ENCODE results near the gene LSAMP. TPM values are rescaled to one million over a fixed set of nuclear protein-coding genes. Genes with fewer than 3 reads are reported as not detected.

Gene LSAMP
- total and polyA plus RNA-seq, 2 of the 8 experiments (the other 6 are each of a cell fraction or from before 2014, with no cell fraction given): 1.8 to 5.7 TPM

DNA sequence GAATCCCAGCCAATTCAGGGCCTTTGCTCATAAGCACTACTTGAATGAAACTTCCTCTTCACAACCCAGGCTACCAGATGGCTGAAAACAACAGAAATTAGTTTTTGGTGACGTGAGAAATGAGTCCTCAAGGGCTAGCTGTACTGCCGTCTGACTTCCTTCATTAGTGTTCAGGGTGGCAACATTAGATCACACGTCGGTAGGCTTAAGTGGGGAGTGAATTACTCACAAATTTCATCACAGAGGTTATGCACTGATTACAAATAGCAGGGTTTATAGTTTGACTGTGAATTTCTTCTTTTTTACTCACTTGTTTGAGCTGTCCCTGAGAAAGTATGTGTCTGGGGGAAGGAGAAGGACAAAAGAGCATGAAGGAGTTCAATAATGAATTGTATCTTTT, 424.8 kb downstream of the LSAMP start:
- 98% methylated on average over 4 of the region's 4 CpGs; no CpG with 5 or more reads in 1 of the 2 experiments for WGBS, 2 experiments (ENCODE audit: extremely low coverage in 1 of 2, insufficient coverage in 1 of 2, insufficient read length in 1 of 2, insufficient replicate concordance in 2 of 2, low coverage in 1 of 2, low lambda C conversion rate in 2 of 2, missing lambda C conversion rate in 1 of 2)
- FAIRE-seq (no peak), DNase-seq (ENCODE audit: low read depth in 1 of 2, low spot score in 2 of 2) (no peak)
- Histone ChIP-seq H2AFZ (ENCODE audit: low read length) (no peak overlapping the region), H2AK5ac (ENCODE audit: low read depth, low read length) (no peak overlapping the region), H2BK12ac (ENCODE audit: low read depth, low read length) (no peak overlapping the region), H3K4ac (replicated peaks; ENCODE audit: insufficient read length, low read depth, low read length) (no peak overlapping the region), H3K56ac (replicated peaks; ENCODE audit: insufficient read length, low read depth, low read length) (no peak overlapping the region), H4K91ac (replicated peaks; ENCODE audit: insufficient read length, low read length) (no peak overlapping the region), H4K8ac (ENCODE audit: extremely low read depth, insufficient read depth, low read length) (no peak overlapping the region), H3K36me3 (ENCODE audit: control insufficient read depth in 2 of 4, insufficient read depth in 4 of 4, low read length in 3 of 4) (no peaks in the 10 kb centered on the region), H2BK20ac (ENCODE audit: low read length) (no peak overlapping the region), H3K4me3 (ENCODE audit: extremely low read depth in 1 of 4, insufficient read depth in 2 of 4, low read depth in 3 of 4, low read length in 4 of 4) (no peak overlapping the region), H4K20me1 (replicated peaks in 1 of 2; ENCODE audit: control insufficient read depth in 1 of 2, insufficient read depth in 2 of 2, low read length in 2 of 2) (no peaks in the 10 kb centered on the region), H3K18ac (ENCODE audit: extremely low read depth, low read length) (no peak overlapping the region), H3K27me3 (replicated peaks in 1 of 4; ENCODE audit: control insufficient read depth in 3 of 4, extremely low read depth in 1 of 4, insufficient read depth in 3 of 4, low read length in 3 of 4) (no peaks in the 10 kb centered on the region), H3K27ac (ENCODE audit: low read depth, low read length) (no peak overlapping the region), H2BK15ac (ENCODE audit: low read length) (no peak overlapping the region), H3K23ac (ENCODE audit: insufficient read length) (no peak overlapping the region), H2BK5ac (ENCODE audit: low read depth, low read length) (no peak overlapping the region), H3K23me2 (ENCODE audit: low read depth, low read length) (no peaks in the 10 kb centered on the region), H3K9me3 (ENCODE audit: insufficient read depth in 2 of 2, low read depth in 1 of 2, low read length in 1 of 2) (no peaks in the 10 kb centered on the region), H4K5ac (ENCODE audit: insufficient read length, low read depth, low read length) (no peak overlapping the region), H3K4me2 (ENCODE audit: insufficient read depth in 1 of 2, low read depth in 2 of 2, low read length in 2 of 2) (no peak overlapping the region), H3K79me1 (ENCODE audit: low read depth, low read length) (no peaks in the 10 kb centered on the region), H2BK120ac (replicated peaks; ENCODE audit: low read depth, low read length) (no peak overlapping the region), H3K14ac (ENCODE audit: insufficient read length) (no peak overlapping the region), H3K4me1 (replicated peaks in 1 of 4; ENCODE audit: control insufficient read depth in 3 of 4, insufficient read depth in 4 of 4, low read length in 3 of 4) (no peaks in the 10 kb centered on the region), H3K79me2 (ENCODE audit: control insufficient read depth in 1 of 2, insufficient read depth in 2 of 2, low read length in 2 of 2) (no peaks in the 10 kb centered on the region), H3K9ac (replicated peaks in 1 of 4; ENCODE audit: extremely low read depth in 1 of 4, low read depth in 3 of 4, low read length in 3 of 4) (no peak overlapping the region)
- CTCF ChIA-PET (ENCODE audit: partially characterized antibody): interaction anchor here (0.6 to 5.2 kb wide), 3 partner anchors 10 to 84 kb away, joined by 3 to 22 read pairs (median 4); no protein-coding TSS in a partner anchor
- POLR2A ChIA-PET (ENCODE audit: partially characterized antibody): no interaction called here
- TF ChIP-seq CHD1 (IDR thresholded peaks at IDR 0.05; ENCODE audit: low read depth, low read length) (no peak), HDAC2 (IDR thresholded peaks at IDR 0.05; ENCODE audit: borderline replicate concordance in 1 of 2, low read depth in 2 of 2, low read length in 2 of 2) (no peak), SP4 (IDR thresholded peaks at IDR 0.05; ENCODE audit: low read length) (no peak), PHF8 (conservative IDR thresholded peaks at IDR 0.05; ENCODE audit: low read depth, low read length) (no peak), SUZ12 (IDR thresholded peaks at IDR 0.05; ENCODE audit: low read length) (no peak)

Measured in H1 (cell line).